ENCODE results near the gene ANAPC10.

ANAPC10 gene

DNA sequence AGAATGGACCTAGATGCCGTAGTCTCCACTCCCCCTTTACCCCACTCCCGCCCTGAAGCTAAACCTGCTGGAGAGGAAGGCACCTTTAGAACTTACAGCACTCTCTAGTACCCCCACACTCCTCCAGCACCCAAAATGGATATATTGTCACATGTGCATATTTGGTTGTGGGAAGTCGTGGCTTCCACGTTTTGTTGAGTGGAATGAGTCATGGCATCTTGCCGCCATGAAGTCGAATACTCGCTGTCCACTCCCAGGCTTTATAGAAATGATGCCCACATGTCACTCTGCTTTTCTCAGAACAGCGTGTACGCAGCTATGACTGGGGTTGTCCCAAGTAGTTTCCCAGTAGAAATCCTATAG, 660 bp upstream of the ANAPC10 start:
- TF ChIP-seq, protein P1, sequence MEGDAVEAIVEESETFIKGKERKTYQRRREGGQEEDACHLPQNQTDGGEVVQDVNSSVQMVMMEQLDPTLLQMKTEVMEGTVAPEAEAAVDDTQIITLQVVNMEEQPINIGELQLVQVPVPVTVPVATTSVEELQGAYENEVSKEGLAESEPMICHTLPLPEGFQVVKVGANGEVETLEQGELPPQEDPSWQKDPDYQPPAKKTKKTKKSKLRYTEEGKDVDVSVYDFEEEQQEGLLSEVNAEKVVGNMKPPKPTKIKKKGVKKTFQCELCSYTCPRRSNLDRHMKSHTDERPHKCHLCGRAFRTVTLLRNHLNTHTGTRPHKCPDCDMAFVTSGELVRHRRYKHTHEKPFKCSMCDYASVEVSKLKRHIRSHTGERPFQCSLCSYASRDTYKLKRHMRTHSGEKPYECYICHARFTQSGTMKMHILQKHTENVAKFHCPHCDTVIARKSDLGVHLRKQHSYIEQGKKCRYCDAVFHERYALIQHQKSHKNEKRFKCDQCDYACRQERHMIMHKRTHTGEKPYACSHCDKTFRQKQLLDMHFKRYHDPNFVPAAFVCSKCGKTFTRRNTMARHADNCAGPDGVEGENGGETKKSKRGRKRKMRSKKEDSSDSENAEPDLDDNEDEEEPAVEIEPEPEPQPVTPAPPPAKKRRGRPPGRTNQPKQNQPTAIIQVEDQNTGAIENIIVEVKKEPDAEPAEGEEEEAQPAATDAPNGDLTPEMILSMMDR (conservative IDR thresholded peaks at IDR 0.05; ENCODE audit: low read depth, low read length), result no peak
- peak; percentile 25 for DNase-seq (ENCODE audit: low read depth)
- peak overlapping the region; percentile 85 for H3K4me3 ChIP-seq (ENCODE audit: low read length)

DNA sequence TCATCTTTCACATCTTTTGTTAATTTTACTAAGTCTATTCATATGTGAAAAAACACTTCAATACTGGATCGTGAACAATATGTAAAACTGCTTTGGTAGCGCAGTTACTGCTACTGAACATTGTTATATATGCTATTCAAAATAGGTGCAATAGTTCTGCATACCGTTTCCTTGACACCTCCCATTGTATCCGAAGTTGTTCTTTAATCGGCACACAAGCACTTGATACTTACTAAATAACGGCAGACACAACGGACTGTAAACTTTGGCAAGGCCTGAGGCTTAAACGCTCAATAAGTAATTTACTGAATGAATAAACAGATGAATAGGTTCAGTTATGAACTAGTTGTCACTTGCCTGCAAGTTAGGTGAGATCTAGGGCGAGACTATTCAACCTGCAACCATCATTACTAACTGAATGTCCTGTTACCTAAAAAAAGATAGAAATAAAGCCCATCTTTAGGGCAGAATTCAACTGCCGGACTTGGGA, 620 bp downstream of the ANAPC10 start:
- H3K4me3 ChIP-seq (ENCODE audit: low read length), result peak overlapping the region; percentile 85
- DNase-seq (ENCODE audit: low read depth), result no peak
- TF ChIP-seq, protein P1 (conservative IDR thresholded peaks at IDR 0.05; ENCODE audit: low read depth, low read length), result no peak

DNA sequence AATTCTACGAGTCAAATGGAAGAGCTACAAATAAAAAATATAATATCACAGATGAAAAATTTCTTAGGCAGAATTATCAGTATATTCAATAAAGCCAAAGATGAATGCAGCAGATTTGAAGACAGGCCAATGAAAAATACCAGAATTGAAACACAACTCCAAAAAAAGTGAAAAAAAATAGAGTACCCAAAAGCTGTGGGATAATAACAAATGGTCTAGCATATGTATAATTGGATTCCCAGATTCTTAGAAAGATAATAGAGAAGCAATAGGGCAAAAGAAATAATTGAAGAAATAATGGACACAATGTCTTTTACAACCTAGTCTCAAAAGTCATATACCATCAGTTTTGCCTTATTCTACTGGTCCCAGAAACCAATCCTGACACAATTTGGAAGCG, 4.4 kb downstream of the ANAPC10 start:
- no peak overlapping the region for H3K4me3 ChIP-seq (ENCODE audit: low read length)
- TF ChIP-seq, protein P1 (conservative IDR thresholded peaks at IDR 0.05; ENCODE audit: low read depth, low read length), result no peak
- DNase-seq (ENCODE audit: low read depth), result no peak

DNA sequence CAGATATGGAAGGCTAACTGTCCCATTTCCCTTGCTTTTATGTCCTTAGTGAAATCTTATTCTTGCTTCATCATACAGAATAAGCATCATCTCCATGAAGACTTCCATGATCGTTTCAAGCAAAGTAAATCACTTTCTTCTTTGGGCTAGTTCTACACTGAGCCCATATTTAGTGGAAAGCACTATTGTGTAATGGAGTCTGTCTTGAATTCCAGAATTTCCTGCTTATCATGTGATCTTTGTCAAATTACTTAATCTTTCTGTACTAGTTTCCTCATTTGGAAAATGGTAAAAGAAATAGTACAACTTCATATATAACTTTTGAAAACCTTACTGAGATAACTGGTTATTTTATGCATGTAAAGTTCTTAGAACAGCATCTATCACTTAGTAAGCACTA, 7.6 kb downstream of the ANAPC10 start:
- TF ChIP-seq, protein P1 (conservative IDR thresholded peaks at IDR 0.05; ENCODE audit: low read depth, low read length), result no peak
- no peak for DNase-seq (ENCODE audit: low read depth)

DNA sequence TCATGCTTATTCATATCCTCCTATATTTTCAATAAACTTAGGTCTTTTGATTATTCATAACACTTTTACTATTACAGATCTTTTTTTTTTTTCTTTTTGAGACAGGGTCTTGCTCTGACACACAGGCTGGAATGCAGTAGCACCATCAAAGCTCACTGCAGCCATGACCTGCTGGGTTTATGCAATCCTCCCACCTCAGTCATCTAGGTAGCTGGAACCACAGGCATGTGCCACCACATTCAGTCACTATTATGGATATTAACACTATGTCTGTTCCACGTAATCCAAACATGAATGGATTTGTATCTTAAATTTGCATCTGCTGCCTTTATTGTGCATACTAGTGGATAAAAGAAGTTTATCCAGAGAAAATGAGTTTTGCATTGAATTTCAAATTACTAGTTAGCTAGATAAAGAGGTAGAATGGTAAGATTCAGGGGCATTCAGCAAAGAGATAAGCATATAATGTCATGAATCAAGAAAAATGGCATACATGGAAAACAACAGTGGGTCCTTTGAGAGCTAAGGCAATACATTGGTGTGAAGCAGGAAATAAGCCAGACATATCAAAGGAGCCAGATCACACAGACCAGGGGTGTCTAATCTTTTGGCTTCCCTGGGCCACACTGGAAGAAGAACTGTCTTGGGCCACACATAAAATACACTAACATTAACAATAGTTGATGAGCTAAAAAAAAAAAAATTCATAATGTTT, 13.9 kb downstream of the ANAPC10 start:
- no peak for DNase-seq (ENCODE audit: low read depth)
- TF ChIP-seq, protein P1 (conservative IDR thresholded peaks at IDR 0.05; ENCODE audit: low read depth, low read length), result no peak
- H3K4me3 ChIP-seq (ENCODE audit: low read length), result no peak overlapping the region

More for the DNA sequence above, 7.6 kb downstream of the ANAPC10 start:
- no peak overlapping the region for H3K4me3 ChIP-seq (ENCODE audit: low read length)

DNA sequence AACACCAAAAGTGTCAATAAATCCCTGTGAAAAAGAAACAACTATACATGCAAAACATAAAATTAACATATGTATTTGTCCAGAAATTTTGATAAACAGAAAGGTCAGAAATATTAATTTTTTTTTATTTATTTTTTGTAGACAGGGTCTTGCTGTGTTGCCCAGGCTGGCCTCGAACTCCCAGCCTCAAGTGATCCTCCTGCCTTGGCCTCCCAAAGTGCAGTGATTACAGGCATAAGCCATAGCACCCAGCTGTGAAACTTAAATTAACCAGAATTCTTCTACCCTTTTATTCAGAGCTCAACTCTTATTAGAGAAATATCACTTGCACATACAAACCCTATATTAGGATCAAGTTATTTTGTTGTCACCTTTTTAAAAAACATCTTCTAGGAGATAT, 16.2 kb downstream of the ANAPC10 start:
- no peak overlapping the region for H3K4me3 ChIP-seq (ENCODE audit: low read length)
- DNase-seq (ENCODE audit: low read depth), result no peak
- TF ChIP-seq, protein P1 (conservative IDR thresholded peaks at IDR 0.05; ENCODE audit: low read depth, low read length), result no peak

DNA sequence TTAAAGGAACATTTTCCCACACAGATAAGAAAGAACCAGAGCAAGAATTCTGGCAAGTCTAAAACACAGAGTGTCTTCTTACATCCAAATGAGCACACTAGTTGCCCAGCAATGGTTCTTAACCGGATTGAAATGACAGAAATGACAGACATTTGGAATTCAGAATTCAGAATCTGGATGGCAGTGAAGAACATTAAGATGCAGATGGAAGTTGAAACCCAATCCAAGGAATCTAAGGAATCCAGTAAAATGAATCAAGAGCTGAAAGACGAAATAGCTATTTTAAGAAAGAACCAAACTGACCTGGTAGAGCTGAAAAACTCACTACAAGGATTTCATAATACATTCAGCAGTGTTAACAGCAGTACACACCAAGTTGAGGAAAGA, 21.5 kb downstream of the ANAPC10 start:
- TF ChIP-seq, protein P1 (conservative IDR thresholded peaks at IDR 0.05; ENCODE audit: low read depth, low read length), result no peak
- H3K4me3 ChIP-seq (ENCODE audit: low read length), result no peak overlapping the region
- DNase-seq (ENCODE audit: low read depth), result no peak
